ENCODE measurements around the gene MTMR2.
"Not testable (repeated sequence)": the region's sequence is repeated elsewhere in the genome, so short reads cannot be mapped to it uniquely, and the experiment has no call there.

The MTMR2 gene

GRCh38 chr11:95884802-95885201, 39.1 kb downstream of the MTMR2 start:
- DNase-seq (ENCODE audit: low read depth in 2 of 2), result no peak

GRCh38 chr11:95884376-95884775, 39.5 kb downstream of the MTMR2 start:
- DNase-seq (ENCODE audit: low read depth in 2 of 2), result no peak

DNA sequence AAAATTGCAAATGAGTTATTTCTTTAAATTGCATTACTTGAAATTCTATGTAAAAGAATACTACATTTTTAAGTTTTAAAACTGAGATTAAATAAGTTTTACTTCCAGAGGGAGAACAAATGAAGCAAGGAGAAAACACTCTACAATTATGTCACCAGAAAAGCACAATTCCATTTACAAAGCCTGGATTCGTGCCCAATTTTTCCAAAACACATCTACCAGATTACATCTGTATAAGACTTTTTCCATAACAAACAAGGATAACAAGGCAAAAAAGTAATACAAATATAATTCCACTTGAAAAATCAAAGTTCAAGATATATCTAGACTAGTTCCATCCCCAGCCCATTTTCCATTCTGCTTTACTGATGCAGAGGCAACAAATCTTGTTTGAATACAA, 40.5 kb downstream of the MTMR2 start:
- no peak for DNase-seq (ENCODE audit: low read depth in 2 of 2)

GRCh38 chr11:95877291-95877690, 46.6 kb downstream of the MTMR2 start:
- DNase-seq (ENCODE audit: low read depth in 2 of 2), result no peak

GRCh38 chr11:95870877-95871276, 53.0 kb downstream of the MTMR2 start:
- not testable (repeated sequence) for DNase-seq (ENCODE audit: low read depth in 2 of 2)

GRCh38 chr11:95867105-95867504, 56.8 kb downstream of the MTMR2 start:
- no peak for DNase-seq (ENCODE audit: low read depth in 2 of 2)

GRCh38 chr11:95863486-95864140, 60.3 kb downstream of the MTMR2 start:
- DNase-seq (ENCODE audit: low read depth in 2 of 2), result no peak

GRCh38 chr11:95860024-95860423, 63.9 kb downstream of the MTMR2 start:
- not testable (repeated sequence) for DNase-seq (ENCODE audit: low read depth in 2 of 2)

- not testable (repeated sequence) for DNase-seq (ENCODE audit: low read depth in 2 of 2)
Measured at GRCh38 chr11:95854362-95854761, 69.5 kb downstream of the MTMR2 start.

DNA sequence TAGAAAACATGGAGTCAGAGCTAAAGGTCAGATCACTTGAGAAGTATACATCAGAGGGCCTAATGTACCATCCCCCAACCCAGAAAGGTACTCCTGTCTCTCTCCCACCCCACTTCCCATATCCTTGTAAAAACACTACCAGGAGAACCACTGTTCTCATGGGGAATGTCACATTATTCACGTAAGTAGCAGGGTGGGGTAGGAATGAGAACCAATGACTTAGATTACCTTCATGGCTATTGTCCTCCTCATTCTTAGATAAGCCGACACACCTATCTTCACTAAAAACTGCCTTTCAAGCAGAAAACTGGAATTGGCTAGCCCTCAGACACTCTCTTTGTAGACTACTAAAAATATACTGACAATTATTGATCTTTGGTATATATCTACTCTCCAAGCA, 70.0 kb downstream of the MTMR2 start:
- DNase-seq (ENCODE audit: low read depth in 2 of 2), result no peak

DNA sequence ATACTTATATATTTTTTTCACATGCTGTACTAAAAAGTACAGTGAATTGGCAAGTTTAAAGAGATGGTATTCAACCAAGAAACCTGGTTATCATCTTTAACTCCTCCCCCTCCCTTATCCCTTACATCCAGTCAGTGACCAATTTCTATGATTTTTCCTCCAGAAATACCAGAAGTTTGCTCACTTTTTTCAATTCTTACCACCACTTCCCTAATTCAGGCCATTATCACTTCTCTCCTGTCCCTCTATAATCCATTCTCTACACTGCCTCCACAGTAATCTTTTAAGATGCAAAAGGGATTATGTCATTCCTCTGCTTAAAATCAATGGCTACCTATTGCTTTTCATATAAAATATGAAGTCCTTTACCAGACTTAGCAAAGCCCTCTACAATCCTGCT, 70.8 kb downstream of the MTMR2 start:
- DNase-seq (ENCODE audit: low read depth in 2 of 2), result no peak

- DNase-seq (ENCODE audit: low read depth in 2 of 2), result no peak
Measured at GRCh38 chr11:95850137-95850536, 73.8 kb downstream of the MTMR2 start.

- DNase-seq (ENCODE audit: low read depth in 2 of 2), result no peak
Measured at GRCh38 chr11:95849087-95849825, 74.7 kb downstream of the MTMR2 start.

DNA sequence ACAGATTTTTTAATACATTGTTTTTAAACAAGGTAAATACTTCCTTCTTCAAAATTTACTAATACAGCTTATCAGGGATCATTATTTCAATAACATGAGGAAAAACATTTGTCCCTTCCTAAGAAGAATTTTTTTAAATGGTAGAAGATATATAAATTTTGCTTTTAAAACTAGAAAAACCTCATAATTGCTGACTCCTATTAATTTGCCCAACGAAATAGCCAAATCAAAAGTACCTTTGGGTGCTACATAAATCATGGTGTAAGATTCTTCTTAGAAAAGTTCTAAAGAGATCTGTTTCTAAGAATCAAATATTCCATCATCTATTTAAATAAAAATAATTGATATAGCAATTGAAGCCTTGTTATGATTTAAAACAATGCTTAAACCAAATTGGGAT, 78.7 kb downstream of the MTMR2 start:
- DNase-seq (ENCODE audit: low read depth in 2 of 2), result no peak

- DNase-seq (ENCODE audit: low read depth in 2 of 2), result peak; percentile 20 to 22
Measured at GRCh38 chr11:95835768-95836488, 88.0 kb downstream of the MTMR2 start.

GRCh38 chr11:95835351-95835750, 88.6 kb downstream of the MTMR2 start:
- DNase-seq (ENCODE audit: low read depth in 2 of 2), result no peak

DNA sequence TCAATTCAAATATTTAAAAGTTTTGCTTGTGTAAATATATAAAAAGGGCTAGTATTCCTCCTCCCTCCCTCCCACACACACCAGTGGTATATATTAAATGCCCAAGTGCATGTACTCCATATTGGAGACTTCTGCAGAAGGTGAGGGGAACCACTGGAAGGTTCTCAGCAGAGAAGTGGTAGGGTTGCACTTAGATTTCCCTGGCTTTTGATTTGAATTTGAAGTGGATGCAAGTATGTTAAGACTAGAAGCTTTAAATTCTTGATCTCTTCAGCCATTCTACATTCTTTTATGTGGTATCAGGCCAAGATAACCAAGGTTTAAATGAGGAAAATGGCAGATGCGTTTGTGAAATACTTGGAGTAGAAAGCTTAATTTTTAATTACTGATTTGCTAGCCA, 90.5 kb downstream of the MTMR2 start:
- DNase-seq (ENCODE audit: low read depth in 2 of 2), result no peak

- no peak for DNase-seq (ENCODE audit: low read depth in 2 of 2)
Measured at GRCh38 chr11:95832763-95833162, 91.1 kb downstream of the MTMR2 start.

DNA sequence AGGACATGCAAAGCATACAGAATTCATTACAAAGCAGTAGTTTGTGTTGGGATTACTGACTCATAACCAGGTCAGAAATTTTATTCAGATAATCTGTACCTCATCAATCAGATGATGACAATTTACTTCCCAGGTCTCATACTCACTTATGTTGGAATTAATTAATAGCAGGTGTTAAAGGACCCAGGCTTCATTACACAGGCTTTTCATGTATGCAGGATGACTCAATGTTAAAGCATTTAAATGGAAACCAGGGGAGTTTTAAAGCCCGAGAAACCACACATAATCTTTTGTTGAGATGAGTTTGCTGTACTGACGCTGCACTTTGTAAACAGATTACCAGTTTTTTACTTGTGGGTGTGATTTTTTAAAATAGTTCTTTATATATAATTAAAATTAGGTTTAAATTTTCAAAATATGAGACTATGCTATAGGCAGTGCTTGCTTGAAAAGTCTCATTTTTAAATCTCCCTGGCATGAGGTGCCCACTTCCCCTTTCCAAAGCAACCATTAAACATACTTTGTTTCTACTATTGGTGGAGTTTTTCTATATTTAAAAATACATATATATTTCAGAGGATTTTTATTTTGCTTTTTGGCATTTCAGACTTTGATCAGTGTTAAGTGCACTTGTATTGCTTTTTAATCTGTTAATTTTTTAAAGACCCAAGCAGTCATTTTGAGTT, 92.6 kb downstream of the MTMR2 start:
- DNase-seq (ENCODE audit: low read depth in 2 of 2), result no peak

GRCh38 chr11:95829580-95830259, 94.2 kb downstream of the MTMR2 start:
- no peak for DNase-seq (ENCODE audit: low read depth in 2 of 2)

DNA sequence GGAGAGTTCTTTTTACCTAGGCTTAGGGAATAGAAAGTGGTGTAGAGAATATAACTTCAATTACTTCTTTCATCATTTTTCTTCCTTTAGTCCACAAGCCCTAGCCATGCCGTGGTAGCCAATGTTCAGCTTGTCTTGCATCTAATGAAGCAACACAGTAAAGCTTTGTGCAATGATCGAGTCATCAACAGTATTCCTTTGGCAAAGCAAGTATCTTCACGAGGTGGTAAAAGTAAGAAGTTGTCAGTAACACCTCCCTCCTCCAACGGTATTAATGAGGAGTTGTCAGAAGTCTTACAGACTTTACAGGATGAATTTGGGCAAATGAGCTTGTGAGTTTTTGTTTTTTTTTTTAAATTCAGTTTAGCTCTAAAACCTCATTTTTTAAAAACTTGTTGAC, 96.2 kb downstream of the MTMR2 start:
- no peak for DNase-seq (ENCODE audit: low read depth in 2 of 2)

- DNase-seq (ENCODE audit: low read depth in 2 of 2), result no peak
Measured at GRCh38 chr11:95821640-95822039, 102.3 kb downstream of the MTMR2 start.

Data from stimulated activated CD4-positive, alpha-beta T cell treated with anti-CD3 and anti-CD28 coated beads, Interleukin-1b, Interleukin-23, amount 100 ng/mL, for 1 hour (primary cell).